GM19452 (cell line): ENCODE data around the gene ADGRB2.

Experiments used
- ATAC-seq: cut with Tn5 transposase; IDR thresholded peaks from one replicate; pipeline ENCODE4 v1.9.1; 2021; ENCODE audit not compliant: unreplicated experiment

ADGRB2 gene

DNA sequence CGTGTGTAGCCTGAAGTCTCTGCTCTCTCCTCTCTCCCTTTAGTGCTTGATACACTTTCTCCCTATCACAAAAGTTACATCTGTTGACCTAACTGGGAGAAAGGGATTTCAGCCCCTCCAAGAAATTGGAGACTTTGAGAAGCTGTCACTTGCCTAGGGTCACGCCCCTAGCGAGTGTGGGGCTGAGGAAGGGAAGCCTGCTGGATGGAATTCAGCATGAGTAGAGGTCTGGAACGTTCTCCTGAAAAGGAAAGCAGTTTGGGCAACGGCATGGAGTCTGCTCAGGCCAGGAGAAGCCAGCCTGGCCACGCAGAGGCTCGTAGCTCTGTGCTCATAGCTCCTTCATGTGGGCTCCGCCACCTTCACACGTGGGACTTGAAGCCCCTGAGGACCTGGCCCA, 82.7 kb downstream of the ADGRB2 start:
- ATAC-seq = no peak

DNA sequence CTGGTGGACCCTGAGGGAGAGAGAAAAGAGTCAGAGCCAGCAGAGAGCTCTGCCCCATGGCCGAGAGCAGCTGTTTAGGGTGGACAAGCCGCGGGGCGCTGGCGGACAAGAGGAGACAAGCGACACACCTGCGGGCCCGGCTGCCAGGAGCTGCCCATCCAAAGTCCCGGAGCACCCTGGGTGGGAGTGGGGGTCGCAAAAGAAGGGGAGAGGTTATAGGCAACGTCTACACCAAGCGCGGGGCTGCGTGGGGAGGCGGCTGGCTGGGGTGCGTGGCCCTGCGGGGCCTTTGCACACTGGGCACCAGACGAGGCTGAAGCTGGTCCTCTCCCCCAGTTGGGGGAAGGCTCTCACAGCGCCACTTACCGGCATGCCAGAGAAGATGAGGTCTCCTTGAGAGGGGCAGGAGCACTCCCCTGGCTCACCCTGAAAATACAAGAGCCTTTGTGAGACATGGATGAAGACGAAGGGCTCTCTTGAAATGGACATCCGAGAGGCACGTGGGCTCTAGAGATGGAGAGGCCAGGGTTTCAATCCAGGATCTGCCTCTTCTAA, 84.4 kb downstream of the ADGRB2 start:
- no peak for ATAC-seq

DNA sequence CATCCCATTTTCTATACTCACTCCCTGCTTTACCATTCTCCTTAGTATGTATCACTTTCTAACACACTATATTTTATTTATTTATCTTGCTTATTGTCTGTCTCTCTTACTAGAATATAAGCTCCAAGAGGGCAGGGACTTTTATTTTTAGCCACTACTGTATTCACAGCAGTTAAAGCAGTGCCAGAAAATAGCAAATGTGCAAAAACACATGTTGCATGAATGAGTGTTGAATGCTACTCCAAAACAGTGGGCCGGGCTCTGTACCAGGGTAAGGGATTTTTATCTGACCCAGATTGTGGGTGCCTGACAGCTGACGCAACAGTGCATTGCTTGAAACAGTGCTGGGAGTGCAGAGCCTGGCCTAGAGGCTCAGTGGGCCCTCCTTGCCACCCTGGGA, 85.0 kb downstream of the ADGRB2 start:
- ATAC-seq = no peak

DNA sequence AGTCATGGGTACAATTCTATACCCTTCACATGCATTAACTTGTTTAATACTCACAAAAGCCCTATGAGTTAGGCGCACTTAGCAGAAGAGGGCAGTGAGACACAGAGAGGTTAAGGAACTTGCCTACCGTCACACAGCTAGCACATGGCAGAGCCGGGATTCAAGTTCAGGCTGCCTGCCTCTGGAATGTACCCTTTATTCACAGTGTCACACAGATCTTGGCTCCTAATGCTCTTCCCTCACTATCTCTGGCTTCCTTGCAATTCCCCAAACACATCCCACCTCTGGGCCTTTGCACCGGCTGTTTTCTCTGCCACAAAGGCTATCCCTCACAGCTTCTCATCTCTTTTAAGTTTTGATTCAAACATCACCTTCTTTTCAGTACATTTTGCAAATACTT, 85.5 kb downstream of the ADGRB2 start:
- ATAC-seq = no peak

DNA sequence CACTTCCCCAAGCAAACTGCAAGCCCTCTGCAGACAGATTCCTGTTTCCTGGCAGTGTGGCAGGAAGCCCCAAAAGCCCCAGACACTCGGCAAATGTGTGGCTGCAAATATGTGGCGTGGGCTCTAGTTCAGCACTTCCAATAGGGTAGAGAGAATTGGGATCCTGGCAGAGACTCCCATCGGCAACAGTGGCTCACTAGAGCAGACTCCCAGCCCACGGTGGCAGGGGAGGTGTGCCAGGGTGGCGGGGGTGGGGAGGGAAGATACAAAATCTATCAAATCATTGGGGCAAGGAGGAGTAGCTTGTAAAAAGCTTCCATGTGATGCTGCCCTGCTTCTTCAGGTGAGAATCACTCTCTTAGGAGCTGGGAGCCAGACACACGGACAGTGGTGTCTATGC, 86.2 kb downstream of the ADGRB2 start:
- no peak for ATAC-seq

DNA sequence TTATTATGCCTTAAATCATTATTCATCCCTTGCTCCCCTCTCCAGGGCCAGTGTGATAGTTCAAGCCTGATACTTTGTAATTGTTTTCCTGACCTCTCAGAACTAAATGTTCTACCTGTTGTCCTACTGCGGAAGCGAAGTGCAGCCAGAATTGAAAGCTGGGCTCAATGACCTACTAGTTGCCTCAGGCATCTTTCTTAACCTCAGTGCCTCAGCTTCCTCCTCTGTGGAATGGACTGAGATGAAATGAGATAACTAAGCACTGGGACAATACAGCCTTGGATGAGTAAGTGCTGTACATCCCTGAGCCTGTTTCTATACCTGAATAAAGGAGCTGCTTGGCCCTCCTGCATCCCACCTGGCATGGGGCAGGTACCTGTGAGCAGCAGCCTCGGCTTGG, 86.7 kb downstream of the ADGRB2 start:
- ATAC-seq = no peak
